ENCODE results near the gene COL12A1.

COL12A1 gene

DNA sequence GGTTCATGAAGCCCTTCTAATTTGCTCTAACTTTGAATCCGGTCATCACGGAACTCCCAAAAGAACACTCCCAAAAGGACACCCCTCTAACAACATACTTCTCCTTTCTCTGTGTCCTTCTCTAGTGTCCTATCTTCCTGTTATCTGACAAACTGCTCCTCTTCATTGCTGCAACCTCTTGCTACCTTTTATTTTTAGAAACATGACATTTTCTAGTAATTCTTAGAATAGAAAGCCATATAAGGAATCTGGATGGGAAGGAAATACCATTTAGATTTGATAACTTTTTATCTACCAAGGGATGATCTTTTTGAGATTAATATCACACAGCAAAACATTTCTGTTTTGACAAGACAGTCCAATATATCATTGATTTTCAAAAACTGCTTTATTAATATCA lies 63.1 kb downstream of the COL12A1 start:
- DNase-seq = no peak

- DNase-seq = no peak
Observed at GRCh38 chr6:75135876-75136275, 70.0 kb downstream of the COL12A1 start.

GRCh38 chr6:75135450-75135849 lies 70.4 kb downstream of the COL12A1 start:
- DNase-seq = no peak

DNA sequence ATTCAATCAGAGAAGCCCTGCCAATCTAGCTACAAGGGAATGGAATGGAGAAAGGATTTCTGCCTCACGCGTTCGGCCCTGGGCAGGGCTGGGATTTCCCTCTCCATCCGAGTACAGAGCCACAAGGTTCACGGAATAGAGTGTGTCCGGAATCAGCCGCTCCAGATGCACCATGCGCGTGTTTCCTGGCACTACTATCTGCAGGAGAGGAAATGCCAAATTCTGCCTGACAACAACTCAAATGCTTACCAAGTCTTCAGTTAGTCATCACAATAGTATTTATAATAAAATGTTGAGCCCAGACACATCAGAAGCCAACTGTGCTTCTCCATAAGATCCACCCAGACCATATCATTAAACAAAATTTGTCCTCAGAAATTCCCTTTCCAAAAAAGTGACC lies 75.1 kb downstream of the COL12A1 start:
- DNase-seq = no peak

- DNase-seq = no peak
Observed at GRCh38 chr6:75128878-75129570, 76.8 kb downstream of the COL12A1 start.

DNA sequence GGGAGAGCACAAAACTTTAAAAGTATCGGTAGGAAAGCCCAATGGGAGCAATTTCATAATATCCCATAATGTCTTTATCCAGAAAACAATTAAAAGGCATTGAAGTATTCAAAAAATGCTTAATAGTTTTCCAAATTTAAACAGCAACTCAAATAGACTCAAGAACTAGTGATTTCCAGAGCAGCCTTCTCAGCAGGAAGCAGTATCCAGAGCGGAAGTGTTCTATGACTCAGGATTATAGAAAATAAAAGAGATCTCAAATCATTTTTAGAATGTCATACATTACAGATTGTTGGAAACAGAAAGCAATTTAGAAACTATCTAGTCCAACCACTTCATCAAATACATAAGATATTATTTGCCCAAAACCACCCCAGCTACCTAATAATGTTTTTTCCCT lies 79.3 kb downstream of the COL12A1 start:
- no peak for DNase-seq

DNA sequence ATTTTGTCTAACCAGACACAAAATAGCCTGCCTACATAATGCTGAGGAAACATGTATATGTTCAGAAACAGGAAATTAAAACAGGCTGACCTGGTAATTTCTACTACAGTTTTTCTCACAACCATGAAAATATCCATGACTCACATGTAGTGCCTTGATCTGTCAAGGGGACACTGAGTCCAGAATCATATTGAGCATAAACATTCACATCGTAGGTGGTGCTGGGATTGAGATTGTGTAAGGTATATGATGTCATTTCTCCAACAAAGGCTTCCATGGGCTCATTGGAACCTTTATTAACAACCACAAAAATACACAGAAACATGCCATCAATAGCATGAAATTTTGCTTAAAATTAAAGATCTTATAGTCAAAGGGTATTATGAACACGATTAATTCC lies 80.9 kb downstream of the COL12A1 start:
- no peak for DNase-seq

GRCh38 chr6:75124085-75124484 lies 81.8 kb downstream of the COL12A1 start:
- DNase-seq = no peak

- DNase-seq = no peak
Observed at GRCh38 chr6:75118925-75119515, 86.8 kb downstream of the COL12A1 start.

- no peak for DNase-seq
Observed at GRCh38 chr6:75117701-75118100, 88.2 kb downstream of the COL12A1 start.

GRCh38 chr6:75116946-75117345 lies 88.9 kb downstream of the COL12A1 start:
- no peak for DNase-seq

DNA sequence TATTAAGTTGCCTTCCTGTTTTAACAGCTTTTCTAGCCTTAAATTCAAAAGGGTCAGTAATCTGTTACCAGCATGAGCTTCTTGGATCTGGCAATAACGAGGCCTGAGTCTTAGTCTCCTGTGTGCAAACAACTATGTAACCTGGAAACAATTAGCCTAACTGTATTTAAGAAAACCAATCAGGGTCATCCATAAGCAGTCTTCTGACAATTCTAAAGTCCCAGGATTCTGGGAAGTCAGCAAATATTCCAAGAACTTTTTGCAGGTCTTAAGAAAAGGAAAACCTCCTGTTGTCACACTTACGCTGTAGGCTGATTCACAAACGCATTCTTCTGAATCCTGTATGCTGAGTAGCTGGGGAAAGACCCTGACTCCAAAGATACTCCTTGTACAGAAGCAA lies 90.4 kb downstream of the COL12A1 start:
- no peak for DNase-seq

DNA sequence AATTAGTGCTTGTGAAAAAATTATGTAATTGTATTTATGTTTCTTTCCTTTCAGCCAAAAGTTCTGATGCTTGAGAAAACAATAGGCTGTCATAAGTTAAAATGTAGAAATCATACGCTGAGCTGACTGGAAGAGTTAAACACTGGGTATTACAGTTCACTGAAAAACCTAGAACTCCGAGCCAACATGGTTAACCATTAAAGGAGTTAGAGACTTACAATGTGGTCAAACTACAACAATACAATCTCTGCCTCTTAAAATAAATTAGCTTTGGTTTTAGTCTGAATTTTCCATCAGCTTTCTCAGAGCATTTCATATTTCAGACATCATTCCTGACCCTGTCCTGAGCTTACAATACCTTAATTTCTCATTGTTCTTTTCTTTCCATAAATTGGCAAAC lies 91.0 kb downstream of the COL12A1 start:
- DNase-seq = no peak

GRCh38 chr6:75114195-75114594 lies 91.7 kb downstream of the COL12A1 start:
- no peak for DNase-seq

DNA sequence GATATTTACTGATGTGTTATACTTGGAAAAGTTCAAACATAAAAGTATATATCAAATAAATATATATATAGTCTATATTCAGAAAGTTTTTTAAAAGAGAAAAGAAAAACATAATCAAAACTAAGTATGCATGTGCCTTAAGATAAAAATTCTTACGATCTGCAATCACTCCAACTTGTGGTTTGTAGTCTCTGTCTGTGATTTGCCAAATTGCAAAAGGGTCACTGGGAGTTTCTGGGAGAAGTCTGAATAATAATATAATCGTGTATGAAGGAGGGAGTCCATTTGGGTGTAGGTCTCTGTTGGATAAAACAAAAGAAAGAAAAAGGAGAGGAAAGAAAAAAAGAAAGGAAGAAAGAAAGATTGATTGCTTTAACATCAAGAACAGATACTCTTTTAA lies 92.4 kb downstream of the COL12A1 start:
- no peak for DNase-seq

GRCh38 chr6:75109765-75110164 lies 96.1 kb downstream of the COL12A1 start:
- no peak for DNase-seq

DNA sequence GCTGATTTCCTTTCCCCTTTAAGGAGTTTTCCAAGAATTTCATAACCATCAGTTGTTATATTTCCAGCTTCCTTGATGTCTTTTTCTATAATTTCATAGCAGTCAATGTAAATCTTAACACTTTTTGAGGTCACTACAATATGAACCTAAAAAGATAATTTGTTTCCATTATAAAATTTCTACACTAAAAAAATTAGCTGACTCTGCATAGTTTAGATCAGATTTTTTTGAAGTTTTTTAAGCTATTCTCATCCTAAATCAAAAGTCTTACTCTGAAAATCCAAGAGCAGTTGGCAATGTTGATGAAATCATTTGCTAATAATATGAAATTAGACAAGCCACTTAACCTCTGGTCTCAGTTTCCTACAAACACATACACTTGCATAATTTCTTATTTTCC lies 96.8 kb downstream of the COL12A1 start:
- DNase-seq = no peak

GRCh38 chr6:75108333-75108974 lies 97.4 kb downstream of the COL12A1 start:
- DNase-seq = no peak

DNA sequence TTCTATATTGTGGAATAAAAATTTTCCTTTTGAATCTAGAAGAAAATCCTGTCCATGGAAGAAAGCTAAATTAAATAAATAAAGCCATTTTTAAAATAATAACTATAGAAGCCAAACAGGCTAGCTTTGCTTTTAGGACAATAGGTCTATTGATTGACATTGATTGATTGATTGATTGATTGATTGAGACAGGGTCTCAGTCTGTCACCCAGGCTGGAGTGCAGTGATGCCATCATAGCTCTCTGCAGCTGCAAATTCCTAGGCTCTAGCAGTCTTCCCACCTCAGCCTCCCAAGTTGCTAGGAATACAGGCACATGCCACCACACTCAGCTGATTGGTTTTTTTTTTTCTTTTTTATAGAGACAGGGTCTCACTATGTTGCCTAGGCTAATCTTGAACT lies 97.9 kb downstream of the COL12A1 start:
- DNase-seq = no peak

- no peak for DNase-seq
Observed at GRCh38 chr6:75106426-75106825, 99.4 kb downstream of the COL12A1 start.

DNA sequence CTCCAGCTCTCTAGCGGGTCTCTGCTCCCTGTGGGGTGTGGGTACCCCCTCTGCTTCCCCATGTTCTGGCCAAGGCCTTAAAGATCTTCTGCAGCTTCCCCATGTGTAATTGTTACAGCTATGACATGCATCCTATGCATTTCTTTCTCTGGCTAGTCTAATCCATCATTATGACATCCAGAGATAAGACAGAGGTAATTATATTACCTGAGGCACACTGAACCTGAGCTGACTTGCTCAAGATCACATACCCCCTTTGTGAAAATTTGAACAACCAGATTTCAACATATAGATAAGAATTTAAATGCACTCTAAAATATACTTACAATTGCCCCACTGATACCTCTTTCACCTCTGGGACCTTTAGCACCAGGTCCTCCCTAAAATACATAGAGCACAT lies 102.4 kb downstream of the COL12A1 start:
- DNase-seq = no peak

GRCh38 chr6:75102301-75102700 lies 103.6 kb downstream of the COL12A1 start:
- no peak for DNase-seq

- no peak for DNase-seq
Observed at GRCh38 chr6:75101896-75102295, 104.0 kb downstream of the COL12A1 start.

GRCh38 chr6:75098709-75099108 lies 107.1 kb downstream of the COL12A1 start:
- DNase-seq = no peak

DNA sequence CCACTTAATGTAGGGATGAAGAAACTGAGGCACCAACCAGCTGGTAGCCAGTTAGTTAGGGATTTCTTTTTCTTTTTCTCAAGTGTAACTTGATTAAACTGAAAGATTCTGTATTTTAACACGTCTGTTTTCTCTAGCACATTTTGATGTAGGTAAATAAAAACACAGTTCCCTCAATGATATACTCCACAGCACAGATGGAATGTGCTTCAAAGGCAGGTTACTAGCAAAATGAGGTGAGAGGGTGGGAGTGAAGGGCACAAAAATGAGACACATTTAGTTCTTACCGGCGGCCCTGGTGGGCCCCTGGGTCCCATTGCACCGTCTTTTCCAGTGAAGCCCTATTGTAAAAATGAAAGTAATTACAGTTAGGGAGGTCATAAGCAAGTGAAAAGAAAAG lies 108.9 kb downstream of the COL12A1 start:
- no peak for DNase-seq

Data from NK-92 treated with Interleukin-12 subunit alpha and Interleukin-12 subunit beta, amount 100 ng/mL, for 24 hours (cell line).